ENCODE measurements around the gene KIF5A.

DNA sequence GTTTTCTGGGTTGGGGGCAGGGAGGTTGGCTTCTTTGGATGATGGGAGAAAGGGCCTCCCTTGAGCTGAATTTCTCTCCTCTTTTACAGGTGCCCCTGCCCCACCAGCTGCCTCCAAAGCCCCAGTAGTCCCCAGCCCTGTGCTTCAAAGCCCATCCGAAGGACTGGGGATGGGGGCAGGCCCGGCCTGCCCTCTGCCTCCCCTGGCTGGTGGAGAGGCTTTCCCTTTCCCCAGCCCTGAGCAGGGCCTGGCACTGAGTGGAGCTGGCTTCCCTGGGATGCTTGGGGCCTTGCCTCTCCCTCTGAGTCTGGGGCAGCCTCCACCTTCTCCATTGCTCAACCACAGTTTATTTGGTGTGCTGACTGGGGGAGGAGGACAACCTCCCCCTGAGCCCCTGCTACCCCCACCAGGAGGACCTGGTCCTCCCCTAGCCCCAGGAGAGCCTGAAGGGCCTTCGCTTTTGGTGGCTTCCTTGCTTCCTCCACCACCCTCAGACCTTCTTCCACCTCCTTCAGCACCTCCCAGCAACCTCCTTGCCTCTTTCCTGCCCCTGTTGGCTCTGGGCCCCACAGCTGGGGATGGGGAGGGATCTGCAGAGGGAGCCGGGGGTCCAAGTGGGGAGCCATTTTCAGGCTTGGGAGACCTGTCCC, 23.2 kb upstream of the KIF5A start:
- TF ChIP-seq, protein P1, sequence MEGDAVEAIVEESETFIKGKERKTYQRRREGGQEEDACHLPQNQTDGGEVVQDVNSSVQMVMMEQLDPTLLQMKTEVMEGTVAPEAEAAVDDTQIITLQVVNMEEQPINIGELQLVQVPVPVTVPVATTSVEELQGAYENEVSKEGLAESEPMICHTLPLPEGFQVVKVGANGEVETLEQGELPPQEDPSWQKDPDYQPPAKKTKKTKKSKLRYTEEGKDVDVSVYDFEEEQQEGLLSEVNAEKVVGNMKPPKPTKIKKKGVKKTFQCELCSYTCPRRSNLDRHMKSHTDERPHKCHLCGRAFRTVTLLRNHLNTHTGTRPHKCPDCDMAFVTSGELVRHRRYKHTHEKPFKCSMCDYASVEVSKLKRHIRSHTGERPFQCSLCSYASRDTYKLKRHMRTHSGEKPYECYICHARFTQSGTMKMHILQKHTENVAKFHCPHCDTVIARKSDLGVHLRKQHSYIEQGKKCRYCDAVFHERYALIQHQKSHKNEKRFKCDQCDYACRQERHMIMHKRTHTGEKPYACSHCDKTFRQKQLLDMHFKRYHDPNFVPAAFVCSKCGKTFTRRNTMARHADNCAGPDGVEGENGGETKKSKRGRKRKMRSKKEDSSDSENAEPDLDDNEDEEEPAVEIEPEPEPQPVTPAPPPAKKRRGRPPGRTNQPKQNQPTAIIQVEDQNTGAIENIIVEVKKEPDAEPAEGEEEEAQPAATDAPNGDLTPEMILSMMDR (IDR thresholded peaks at IDR 0.05), result no peak
- TF ChIP-seq FOXM1 (IDR thresholded peaks at IDR 0.05; ENCODE audit: low read depth) (no peak), RFX5 (IDR thresholded peaks at IDR 0.05; ENCODE audit: low read length) (no peak), EP300 (IDR thresholded peaks at IDR 0.05; ENCODE audit: borderline replicate concordance in 1 of 2, low read depth in 1 of 2, low read length in 1 of 2) (no peak), TAF1 (IDR thresholded peaks at IDR 0.05; ENCODE audit: borderline replicate concordance, low read depth, low read length) (no peak), EZH2phosphoT487 (IDR thresholded peaks at IDR 0.05; ENCODE audit: borderline replicate concordance, low read depth) (no peak), MXI1 (IDR thresholded peaks at IDR 0.05; ENCODE audit: low read depth, low read length) (no peak), YY1 (IDR thresholded peaks at IDR 0.05; ENCODE audit: low read depth) (no peak), JUND (IDR thresholded peaks at IDR 0.05) (no peak), SIN3A (IDR thresholded peaks at IDR 0.05; ENCODE audit: borderline replicate concordance, low read depth, low read length) (no peak), TCF12 (IDR thresholded peaks at IDR 0.05) (no peak), GATA2 (CRISPR knock-in tag; IDR thresholded peaks at IDR 0.05) (no peak), NFIC (IDR thresholded peaks at IDR 0.05; ENCODE audit: borderline replicate concordance) (no peak)
